ENCODE results near the gene FMN1.

FMN1 gene

DNA sequence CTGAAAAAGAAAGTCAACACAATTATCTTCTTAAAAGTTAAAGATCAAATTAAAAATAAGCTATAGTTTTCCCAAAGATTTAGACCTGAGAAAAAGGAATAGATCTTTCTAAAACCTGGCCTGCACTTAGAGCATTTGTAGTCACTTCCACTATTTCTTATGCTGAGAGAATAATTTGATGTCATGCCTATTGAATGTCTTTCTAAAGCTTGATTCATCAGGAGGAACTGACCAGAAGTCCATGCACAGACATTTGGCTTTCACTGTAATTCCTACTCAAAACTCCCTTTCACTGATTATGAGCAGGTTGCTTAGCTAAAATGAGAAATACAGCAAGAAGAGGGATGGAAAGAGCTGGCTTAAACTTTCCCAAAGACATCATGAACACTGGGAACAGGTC is 472.4 kb downstream of the FMN1 start:
- no peak overlapping the region for H3K27ac ChIP-seq (ENCODE audit: insufficient read depth, low read depth, low read length, poor library complexity, severe bottlenecking)
- H3K4me3 ChIP-seq (ENCODE audit: insufficient read depth, low read depth, low read length), result no peak overlapping the region
- H3K36me3 ChIP-seq (ENCODE audit: control insufficient read depth, insufficient read depth, low read length), result no peaks in the 10 kb centered on the region
- H3K27me3 ChIP-seq (ENCODE audit: control insufficient read depth, insufficient read depth, low read length, poor library complexity, severe bottlenecking), result peaks cover 51% of the 10 kb centered on the region
- no peaks in the 10 kb centered on the region for H3K9me3 ChIP-seq (ENCODE audit: control insufficient read depth, low read length)
- H3K4me1 ChIP-seq (ENCODE audit: control insufficient read depth, insufficient read depth, low read length), result no peaks in the 10 kb centered on the region

DNA sequence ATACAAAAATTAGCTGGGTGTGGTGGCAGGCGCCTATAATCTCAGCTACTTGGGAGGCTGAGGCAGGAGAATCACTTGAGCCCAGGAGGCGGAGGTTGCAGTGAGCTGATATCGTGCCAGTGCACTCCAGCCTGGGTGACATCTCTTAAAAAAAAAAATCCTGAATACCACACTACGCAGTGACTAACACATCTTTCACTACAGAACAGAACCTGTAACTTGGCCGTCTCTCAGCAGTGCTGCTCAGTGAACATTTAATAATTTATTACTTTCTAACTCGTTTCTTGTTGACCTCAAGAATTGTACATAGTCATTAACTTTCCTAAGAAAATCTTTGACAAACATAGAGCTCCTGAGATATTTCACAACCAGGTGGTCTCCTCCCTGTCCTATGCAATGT is 472.9 kb downstream of the FMN1 start:
- Histone ChIP-seq H3K9me3 (ENCODE audit: control insufficient read depth, low read length) (no peaks in the 10 kb centered on the region), H3K4me3 (ENCODE audit: insufficient read depth, low read depth, low read length) (no peak overlapping the region), H3K36me3 (ENCODE audit: control insufficient read depth, insufficient read depth, low read length) (no peaks in the 10 kb centered on the region), H3K27ac (ENCODE audit: insufficient read depth, low read depth, low read length, poor library complexity, severe bottlenecking) (no peak overlapping the region), H3K4me1 (ENCODE audit: control insufficient read depth, insufficient read depth, low read length) (no peaks in the 10 kb centered on the region), H3K27me3 (ENCODE audit: control insufficient read depth, insufficient read depth, low read length, poor library complexity, severe bottlenecking) (peaks cover 56% of the 10 kb centered on the region)
- 93% methylated on average over 6 of the region's 6 CpGs for WGBS, 2 experiments

DNA sequence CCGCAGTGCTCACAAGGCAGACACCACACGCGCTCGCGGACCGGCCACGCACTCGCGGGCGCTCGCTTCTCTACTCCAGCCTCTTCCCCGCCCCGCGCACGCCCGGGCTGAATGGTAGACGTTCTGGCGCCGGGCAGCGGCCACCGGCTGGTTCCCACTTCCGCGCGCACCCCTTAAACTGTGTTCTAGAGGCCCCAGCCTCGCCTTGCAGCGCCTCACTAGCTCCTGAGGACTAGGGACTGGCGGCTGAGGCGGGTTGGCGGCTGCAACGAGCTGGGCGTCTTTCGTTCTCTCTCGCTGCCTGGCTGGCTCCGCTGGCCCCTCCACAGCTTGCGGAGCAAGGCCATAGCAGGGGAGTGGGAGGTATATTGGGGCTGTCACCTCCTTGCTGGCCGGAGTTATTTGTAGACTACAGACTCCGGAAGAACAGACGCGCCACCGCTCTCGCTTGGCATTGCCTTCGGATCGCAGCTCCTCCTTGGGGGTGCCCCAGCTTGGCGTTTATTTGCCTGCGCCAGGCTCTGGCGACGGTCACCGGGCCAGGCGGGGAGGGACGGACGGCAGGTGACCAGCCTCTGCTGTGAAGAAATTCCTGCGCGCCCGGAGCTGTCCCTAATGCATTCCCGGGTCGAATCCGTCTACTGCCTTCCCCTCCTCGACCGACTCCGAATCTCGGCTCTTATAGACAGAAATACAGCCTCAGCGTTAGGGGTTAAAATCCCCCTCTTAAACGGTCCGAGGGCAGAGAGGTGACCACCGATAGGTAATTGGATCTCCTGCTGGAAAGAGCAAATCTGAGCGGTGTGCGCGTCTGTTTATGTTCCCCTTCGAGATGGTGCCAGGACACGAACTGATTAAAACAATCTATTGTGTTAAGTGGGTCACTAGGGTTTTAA is 475.4 kb downstream of the FMN1 start:
- Histone ChIP-seq H3K4me3 (ENCODE audit: insufficient read depth, low read depth, low read length) (peak overlapping the region; percentile 49), H3K9me3 (ENCODE audit: control insufficient read depth, low read length) (no peaks in the 10 kb centered on the region), H3K27me3 (ENCODE audit: control insufficient read depth, insufficient read depth, low read length, poor library complexity, severe bottlenecking) (peaks cover 79% of the 10 kb centered on the region), H3K36me3 (ENCODE audit: control insufficient read depth, insufficient read depth, low read length) (no peaks in the 10 kb centered on the region), H3K4me1 (ENCODE audit: control insufficient read depth, insufficient read depth, low read length) (no peaks in the 10 kb centered on the region), H3K27ac (ENCODE audit: insufficient read depth, low read depth, low read length, poor library complexity, severe bottlenecking) (no peak overlapping the region)
- WGBS, 2 experiments, result 1 to 2% methylated on average over 70 of the region's 70 CpGs

DNA sequence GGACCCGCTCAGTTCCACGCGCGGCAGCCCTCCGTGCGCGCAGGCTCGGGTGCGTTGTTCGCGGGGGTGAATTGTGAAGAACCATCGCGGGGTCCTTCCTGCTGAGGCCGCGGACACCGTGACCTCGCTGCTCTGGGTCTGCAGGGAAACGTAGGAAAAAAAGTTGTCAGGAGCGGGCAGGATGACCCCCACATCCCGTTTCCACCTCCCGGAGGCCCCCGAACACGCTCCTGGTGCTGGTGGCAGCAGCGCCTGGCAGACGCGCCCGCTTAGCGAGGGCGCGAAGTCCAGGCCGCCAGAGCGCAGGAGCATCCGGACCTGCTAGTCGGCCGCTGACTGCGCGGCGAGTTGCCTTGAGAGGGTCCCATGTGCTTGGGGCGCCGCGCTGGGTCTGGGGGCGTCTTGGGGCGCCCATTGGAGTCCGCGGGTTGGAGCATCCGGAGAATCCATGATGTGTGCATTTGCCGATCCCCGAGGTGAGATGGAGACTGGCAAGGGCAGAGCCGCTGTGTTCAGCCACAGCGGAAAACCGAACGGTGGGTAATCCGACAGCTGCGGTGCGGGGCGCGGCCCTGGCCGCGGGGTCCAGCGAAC is 476.2 kb downstream of the FMN1 start:
- no peak overlapping the region for H3K27ac ChIP-seq (ENCODE audit: insufficient read depth, low read depth, low read length, poor library complexity, severe bottlenecking)
- 1% methylated on average over 60 of the region's 60 CpGs for WGBS, 2 experiments
- peak overlapping the region; percentile 49 for H3K4me3 ChIP-seq (ENCODE audit: insufficient read depth, low read depth, low read length)
- H3K4me1 ChIP-seq (ENCODE audit: control insufficient read depth, insufficient read depth, low read length), result no peaks in the 10 kb centered on the region
- H3K9me3 ChIP-seq (ENCODE audit: control insufficient read depth, low read length), result no peaks in the 10 kb centered on the region
- peaks cover 82% of the 10 kb centered on the region for H3K27me3 ChIP-seq (ENCODE audit: control insufficient read depth, insufficient read depth, low read length, poor library complexity, severe bottlenecking)
- no peaks in the 10 kb centered on the region for H3K36me3 ChIP-seq (ENCODE audit: control insufficient read depth, insufficient read depth, low read length)

DNA sequence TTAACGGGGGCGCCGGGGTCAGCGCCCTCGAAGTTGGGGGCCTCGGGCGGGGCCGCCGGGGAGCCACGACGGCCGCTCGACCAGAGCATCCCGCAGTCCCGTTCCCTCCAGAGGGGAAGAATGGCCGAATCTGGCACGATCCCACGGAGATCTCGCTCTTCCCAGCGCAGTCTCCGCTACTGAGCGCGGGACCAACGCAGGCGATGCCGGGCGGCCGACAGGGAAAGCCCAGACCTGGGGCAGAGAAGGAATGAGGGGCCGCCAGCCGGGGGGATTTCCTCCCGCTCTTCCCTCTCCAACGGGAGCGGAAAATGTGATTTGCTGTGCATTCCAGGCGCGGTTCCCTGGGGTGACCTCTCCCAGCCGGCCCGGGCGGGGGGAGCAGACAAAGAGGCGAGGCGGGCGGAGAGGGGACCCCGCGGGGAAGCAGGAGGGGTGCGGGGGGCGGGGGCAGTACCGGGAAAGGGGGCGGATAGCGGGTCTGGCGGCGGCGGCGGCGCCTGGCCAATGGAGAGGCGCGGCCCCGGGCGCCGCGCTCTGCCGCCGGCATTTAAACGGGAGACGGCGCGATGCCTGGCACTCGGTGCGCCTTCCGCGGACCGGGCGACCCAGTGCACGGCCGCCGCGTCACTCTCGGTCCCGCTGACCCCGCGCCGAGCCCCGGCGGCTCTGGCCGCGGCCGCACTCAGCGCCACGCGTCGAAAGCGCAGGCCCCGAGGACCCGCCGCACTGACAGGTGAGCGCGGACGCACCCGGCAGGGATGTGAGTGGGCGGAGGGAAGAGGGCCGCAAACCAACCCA is 476.9 kb downstream of the FMN1 start, which contains the start of gene GREM1:
TSS of gene GREM1 (plus strand) at position 579 of the 801 bp plus-strand sequence. CDS start 12,687 bp downstream, outside the sequence.
- 0 to 1% methylated on average over 99 of the region's 99 CpGs for WGBS, 2 experiments
- Histone ChIP-seq H3K4me1 (ENCODE audit: control insufficient read depth, insufficient read depth, low read length) (no peaks in the 10 kb centered on the region), H3K27me3 (ENCODE audit: control insufficient read depth, insufficient read depth, low read length, poor library complexity, severe bottlenecking) (peaks cover 81% of the 10 kb centered on the region), H3K4me3 (ENCODE audit: insufficient read depth, low read depth, low read length) (peak within 1 kb of the TSS; percentile 49), H3K27ac (ENCODE audit: insufficient read depth, low read depth, low read length, poor library complexity, severe bottlenecking) (peak within 1 kb of the TSS; percentile 31), H3K9me3 (ENCODE audit: control insufficient read depth, low read length) (no peaks in the 10 kb centered on the region), H3K36me3 (ENCODE audit: control insufficient read depth, insufficient read depth, low read length) (no peaks in the 10 kb centered on the region)

DNA sequence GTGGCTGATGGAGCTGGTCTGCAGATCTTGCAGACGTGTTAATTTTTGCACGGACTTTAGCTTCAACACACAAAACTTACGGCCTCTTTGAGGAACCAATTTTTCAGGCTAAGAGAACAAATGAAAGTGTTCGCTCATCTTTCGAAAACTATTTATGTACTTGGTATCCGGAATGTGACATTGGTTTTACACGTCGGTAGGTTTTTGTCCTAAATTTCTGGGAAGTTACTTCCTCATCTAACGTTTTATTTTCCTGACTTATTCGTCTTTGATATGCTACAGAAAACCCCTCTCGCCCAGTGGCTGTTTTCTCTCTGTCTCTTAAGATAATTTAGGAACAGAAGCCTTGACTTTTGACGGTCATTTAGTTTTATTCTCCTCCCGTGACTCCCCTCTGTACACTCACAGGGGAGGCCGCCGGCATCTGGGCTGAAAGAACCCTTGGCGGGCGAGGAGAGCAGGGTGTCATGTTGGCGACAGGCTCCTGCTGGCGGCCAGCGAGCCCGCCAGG is 477.5 kb downstream of the FMN1 start:
- Histone ChIP-seq H3K36me3 (ENCODE audit: control insufficient read depth, insufficient read depth, low read length) (no peaks in the 10 kb centered on the region), H3K4me3 (ENCODE audit: insufficient read depth, low read depth, low read length) (peak overlapping the region; percentile 49), H3K27ac (ENCODE audit: insufficient read depth, low read depth, low read length, poor library complexity, severe bottlenecking) (peak overlapping the region; percentile 31), H3K4me1 (ENCODE audit: control insufficient read depth, insufficient read depth, low read length) (no peaks in the 10 kb centered on the region), H3K27me3 (ENCODE audit: control insufficient read depth, insufficient read depth, low read length, poor library complexity, severe bottlenecking) (peaks cover 76% of the 10 kb centered on the region), H3K9me3 (ENCODE audit: control insufficient read depth, low read length) (no peaks in the 10 kb centered on the region)
- 22 to 27% methylated on average over 21 of the region's 21 CpGs for WGBS, 2 experiments

DNA sequence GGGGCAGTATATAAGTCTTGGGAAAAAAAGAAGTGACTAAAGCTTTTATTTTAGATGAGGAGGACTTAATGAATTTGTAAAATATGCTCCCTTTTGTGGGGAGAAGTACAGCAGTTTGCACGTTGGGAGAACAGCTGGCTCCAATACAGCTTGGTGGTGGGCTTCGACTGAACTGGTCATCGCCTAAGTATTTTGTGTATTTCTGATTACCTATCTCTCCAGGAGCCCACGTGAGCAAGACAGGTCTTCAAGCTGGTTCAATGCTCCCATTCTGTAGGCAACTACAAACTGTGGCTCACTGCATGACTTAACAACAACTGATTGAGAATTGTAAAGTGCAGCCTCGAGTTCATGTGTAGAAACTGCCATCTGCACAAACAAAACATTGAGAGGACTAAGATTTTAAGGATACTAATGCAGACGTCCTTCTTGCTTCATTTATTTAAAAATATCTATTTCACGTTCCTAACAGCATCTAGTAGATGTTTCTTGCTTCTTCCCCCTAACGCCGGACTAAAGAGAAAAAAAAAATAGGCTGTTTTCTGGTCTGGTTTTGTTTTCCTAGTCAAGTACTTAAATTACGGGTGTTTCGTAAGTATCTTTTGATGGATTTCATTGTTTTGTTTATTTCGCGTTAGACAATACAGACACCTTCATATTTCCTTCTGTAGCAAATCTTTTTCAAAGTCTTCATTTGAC is 478.1 kb downstream of the FMN1 start:
- no peak overlapping the region for H3K27ac ChIP-seq (ENCODE audit: insufficient read depth, low read depth, low read length, poor library complexity, severe bottlenecking)
- peaks cover 74% of the 10 kb centered on the region for H3K27me3 ChIP-seq (ENCODE audit: control insufficient read depth, insufficient read depth, low read length, poor library complexity, severe bottlenecking)
- no peaks in the 10 kb centered on the region for H3K36me3 ChIP-seq (ENCODE audit: control insufficient read depth, insufficient read depth, low read length)
- H3K4me3 ChIP-seq (ENCODE audit: insufficient read depth, low read depth, low read length), result no peak overlapping the region
- 54 to 55% methylated on average over 13 of the region's 13 CpGs for WGBS, 2 experiments
- H3K4me1 ChIP-seq (ENCODE audit: control insufficient read depth, insufficient read depth, low read length), result no peaks in the 10 kb centered on the region
- H3K9me3 ChIP-seq (ENCODE audit: control insufficient read depth, low read length), result no peaks in the 10 kb centered on the region
